GM18498 (cell line): ENCODE data around the gene SMIM7.

Experiments used
- ATAC-seq: cut with Tn5 transposase; IDR thresholded peaks from one replicate; pipeline ENCODE4 v1.9.1; 2021; ENCODE audit warnings: mild to moderate bottlenecking, moderate library complexity; ENCODE audit not compliant: unreplicated experiment

SMIM7 gene

DNA sequence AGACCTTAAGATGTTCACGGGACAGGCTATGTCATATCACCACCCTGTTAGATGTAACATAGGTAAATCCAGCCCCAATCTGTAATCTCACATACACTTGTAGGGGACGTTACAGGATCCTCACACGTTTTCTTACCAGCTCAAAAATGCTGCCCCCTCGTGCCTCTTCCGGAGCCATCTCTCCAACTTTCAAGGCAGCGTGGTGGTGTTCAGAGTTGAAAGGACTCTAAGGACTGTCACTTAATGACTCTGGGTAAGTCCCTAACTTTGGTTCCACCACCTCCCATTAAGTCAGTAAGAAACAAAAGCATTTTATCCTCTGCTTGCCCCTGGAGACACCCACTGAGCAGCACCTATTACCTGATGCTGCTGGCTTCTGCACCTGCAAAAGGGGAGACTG is 36.4 kb downstream of the SMIM7 start:
- no peak for ATAC-seq

DNA sequence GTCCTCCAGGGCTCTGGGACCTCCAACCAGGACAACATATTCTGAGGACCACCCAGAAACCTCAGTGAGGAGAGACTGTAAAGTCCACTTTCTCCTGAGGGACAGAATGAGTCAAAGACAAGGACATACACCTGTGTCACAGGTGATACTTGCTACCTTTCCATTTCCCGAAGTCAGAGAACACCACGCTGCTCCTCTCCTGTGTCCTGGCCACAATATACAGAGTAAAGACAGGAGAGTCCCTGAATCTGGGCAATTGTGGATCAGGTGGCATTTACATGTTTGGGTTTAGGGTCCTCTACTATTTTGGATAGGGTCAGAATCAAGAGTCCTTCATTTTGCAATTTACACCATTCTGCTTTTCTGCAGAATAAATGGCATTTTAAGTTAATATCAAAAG is 36.9 kb downstream of the SMIM7 start:
- ATAC-seq = no peak

DNA sequence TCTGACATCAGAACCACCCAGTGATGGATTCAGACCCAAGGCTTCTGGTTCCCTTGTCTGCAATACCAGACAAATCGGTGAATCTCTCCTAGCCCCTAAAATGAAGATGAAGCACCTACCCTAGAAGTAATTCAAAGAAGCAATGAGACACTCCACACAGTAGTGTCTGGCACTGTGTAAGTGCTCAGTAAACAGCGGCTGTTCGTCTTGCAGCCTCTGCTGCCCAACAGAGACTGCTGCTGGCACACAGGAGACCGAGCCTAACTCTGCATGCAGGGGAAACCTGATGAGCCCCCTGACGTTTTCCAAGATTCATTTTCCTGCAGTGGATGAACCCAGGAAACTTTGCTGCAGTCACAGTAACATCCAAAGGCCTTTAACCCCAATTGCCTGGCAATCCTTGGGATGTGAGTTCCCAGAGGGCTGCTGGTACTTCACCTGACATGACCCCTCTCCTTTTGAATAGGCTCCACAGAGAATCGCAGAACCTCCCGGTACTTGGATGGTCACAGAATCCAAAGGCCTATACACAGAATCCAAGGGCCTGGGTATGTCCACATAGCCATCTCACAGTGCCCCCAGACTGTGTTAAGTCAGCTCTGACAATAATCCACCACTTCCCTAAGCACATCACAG is 38.7 kb downstream of the SMIM7 start:
- no peak for ATAC-seq

DNA sequence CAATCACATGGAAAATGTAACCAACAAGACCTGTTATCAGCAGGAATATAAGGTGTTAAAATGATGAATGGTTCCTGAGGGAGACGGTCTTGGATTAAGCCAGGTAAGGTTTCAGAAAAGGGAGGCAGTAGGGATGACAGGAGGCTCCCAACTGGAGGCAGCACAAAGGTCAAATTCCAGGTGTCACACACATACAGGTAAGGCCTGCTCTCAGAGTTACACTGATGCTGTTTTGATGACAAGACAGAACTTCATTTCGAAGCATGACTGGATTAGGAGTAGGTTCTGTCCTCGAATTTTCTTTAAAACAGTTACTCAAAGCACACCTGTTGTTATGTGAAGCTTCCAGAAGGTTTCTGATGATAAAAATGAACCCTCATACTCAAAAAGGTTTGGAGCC is 39.4 kb downstream of the SMIM7 start:
- ATAC-seq = no peak

DNA sequence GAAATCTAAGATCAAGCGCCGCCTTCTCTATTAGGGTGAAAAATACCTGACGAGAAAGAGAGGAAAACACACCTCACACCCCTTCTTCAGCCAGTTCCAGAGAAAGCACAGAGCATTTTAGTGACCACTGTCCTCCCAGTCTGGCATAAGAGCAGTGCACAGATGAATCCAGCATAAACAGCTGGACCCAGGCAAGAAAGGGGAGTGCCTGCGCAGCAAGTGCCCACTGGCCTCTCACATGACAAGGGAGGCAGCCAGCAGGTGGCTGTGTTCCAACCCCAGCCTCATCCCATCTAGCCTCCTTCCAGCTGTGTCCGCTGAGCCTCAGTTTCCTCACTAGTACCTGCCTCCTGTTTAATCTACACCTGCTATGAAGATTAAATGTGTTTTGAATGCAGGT is 39.9 kb downstream of the SMIM7 start:
- no peak for ATAC-seq

DNA sequence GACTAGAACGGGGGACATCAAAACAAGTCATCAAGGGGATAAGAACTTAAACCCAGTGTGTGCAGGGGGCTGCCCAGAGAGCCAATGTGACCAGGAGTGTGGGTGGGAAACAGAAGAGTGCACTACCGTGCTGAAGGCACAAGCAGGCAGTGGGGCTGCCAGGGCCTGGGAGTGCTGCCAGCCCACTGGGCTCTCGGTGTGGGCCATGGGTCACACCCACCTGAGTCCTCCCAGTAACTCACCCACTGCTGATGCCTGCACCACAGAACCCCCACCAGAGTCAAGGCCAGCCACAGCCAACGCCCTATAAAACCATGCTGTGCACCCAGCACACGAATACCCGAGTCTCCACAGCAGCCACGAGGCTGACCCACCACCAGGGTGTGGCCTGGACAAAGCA is 40.5 kb downstream of the SMIM7 start:
- no peak for ATAC-seq

DNA sequence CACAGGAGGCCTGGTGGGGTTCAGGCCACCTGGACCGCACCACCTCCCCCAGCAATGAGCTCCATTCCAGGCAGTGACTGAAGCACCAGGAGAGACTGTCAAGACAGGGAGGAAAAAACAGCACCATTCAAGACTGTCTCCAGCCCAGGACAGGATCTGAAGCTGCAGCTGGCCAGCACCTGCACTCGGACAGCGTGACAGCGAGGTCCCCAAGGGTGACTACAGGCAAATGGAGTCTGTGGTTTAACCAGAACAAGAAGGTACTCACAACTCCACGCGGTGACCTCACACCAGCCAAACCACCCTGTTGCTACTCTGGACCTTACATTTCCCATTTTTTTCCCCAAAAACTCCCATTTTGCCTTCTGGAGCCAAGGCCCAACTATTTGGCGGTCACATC is 41.7 kb downstream of the SMIM7 start:
- ATAC-seq = no peak

DNA sequence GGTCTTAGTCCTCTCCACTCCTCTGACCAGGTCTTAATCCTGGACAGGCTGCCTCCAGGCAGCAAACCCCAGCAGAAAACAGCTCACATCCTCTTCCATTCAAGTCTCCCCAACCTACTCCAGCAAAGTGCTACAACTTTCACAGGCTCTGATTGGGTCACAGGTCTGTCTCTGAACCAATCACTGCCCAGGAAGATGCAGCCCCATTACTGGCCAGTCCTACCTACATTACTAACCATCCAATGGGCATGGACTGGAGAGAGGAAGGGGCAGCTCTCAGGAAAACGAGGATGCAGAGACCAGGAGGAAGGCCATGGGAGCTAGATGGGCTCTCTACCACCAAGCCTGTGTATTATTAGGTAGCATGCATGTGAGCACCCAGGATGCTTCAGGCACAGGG is 44.1 kb downstream of the SMIM7 start:
- no peak for ATAC-seq

DNA sequence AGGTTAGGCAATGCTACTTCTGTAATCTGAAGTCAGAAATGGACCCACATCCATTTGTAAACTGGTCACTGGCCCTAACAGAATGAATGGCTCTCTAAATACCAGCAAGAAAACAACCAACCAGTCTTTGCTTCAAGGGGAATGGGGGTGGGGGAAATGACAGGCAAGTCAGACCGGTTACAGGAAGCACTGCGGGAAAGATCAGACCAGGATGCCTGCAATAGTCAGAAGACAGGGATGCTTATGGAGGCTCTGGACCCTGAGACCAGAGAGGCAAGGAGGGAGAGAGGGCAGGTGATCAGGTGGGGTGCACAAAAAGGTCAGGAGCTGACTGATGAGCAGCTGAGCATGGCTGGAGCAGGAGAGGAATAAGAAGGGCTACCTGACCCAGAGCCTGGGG is 45.0 kb downstream of the SMIM7 start:
- ATAC-seq = no peak

DNA sequence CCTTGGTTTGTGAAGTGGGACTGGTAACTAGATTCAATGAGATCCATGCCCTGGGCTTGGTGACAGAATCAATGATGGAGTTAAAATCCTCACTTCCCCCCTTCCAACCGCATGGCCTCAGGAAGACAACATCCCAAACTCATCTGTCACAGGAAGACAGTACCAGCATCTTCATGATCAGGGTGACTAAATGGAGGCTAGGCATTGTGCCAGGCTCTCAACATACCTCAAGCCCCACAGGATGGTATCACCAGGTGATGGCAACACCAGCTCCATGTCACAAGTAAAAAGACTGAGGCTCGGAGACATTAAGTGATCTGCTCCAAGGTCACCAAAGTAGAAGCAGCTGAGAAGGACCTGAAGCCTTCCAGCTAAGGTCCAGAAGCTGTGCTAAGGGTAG is 46.1 kb downstream of the SMIM7 start:
- ATAC-seq = no peak

DNA sequence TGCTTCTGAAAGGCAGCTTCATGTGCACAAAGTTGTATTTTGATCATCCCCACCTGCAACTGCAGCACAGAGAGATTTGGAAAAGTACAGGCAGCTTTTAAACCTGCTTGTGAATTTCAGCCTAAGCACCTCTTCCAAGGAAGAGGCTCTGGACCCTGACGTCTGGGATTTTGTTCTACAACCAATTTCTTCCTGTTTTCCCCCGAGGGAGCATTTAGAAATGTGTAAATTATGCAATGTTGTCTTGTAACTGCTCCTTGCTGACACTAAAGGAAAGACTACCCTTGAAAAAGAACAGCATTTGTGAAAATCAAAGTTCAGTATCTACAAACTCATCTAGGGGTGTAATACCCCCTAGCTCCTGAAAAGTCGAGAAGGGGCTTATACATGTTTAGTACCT is 47.3 kb downstream of the SMIM7 start:
- ATAC-seq = no peak

DNA sequence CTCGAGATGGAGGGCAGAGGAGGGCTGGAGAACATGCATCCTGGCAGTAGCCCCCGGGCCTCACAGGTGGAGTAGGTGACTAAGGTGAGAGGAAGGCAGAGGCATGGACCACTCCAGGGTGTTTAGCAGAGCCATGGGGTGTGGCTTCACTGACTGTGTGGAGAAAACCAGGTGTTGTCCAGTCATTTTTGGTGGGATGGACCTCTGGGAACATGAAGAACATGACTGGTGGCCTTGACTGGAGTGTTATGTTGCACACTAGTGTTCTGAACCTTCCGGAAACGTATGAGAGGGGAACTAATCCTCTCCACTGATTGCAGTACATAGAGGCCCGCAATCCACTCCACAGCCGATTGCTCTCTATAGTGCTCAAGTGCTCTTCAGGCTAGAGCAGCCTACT is 48.8 kb downstream of the SMIM7 start:
- no peak for ATAC-seq

DNA sequence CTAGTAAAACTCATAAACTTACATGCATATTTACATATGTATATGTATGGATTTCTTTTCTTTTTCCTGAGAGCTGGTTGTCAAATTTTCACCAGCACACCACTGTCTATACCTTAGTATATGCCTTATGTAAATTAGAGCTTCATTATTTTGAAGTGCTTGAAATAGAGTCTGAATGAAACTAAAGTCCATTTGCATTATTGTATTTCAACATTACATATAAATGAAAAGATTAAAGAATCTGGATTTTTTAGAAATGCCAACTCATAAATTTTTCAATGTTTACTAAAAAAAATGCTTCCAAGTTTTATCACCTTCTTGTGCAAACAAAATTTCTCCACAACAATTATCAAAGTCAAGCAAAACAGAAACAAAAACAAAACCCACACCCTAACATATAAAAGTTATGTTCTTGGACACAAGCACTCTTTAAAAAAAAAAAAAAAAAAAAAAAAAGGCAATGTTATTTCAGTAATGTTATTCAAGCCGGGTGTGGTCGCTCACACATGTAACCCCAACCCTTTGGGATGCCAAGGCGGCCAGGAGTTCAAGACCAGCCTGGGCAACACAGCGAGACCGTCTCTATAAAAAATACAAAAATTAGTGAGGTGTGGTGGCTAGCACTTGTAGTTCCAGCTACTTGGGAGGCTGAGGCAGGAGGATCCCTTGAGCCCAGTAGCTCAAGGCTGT is 50.3 kb downstream of the SMIM7 start:
- no peak for ATAC-seq

DNA sequence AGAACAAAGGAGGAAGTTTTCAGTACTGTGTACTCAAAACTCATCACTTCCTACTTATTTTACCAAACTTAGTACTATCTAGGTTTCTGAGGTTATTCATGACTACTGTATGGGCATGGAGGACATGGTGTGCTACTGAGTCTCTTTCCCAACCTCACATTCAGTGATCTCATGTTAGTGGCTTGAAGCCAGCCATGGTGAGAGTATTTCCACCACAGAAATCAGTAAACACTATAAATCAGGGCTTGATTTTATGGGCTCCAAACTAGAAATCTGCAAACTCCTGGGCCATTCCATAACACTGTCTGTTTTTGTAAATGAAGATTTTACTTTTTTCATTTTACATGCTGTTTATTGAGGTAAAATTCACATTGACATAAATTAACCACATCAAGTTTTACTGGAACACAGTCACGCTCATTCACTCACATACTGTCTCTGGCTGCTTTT is 51.6 kb downstream of the SMIM7 start:
- no peak for ATAC-seq

DNA sequence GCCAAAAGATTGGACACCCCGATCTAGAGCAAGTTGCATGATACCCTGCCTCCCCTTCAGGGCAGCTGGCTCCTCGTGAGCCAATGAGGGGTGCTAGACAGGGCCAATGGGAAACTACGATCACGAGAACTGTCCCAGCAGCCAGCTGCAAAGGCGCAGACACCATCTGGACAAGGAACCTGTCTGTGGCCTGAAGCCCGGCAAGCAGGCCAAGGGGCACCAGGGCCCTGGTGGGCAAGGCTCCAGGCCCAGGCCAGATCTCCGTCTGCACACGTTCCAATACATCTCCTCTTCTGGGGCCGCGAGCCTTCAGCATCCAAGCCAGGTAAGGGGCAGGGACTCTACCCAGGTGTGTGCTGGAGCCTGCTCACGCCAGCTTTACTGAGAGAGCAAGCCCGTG is 52.1 kb downstream of the SMIM7 start:
- ATAC-seq = no peak

DNA sequence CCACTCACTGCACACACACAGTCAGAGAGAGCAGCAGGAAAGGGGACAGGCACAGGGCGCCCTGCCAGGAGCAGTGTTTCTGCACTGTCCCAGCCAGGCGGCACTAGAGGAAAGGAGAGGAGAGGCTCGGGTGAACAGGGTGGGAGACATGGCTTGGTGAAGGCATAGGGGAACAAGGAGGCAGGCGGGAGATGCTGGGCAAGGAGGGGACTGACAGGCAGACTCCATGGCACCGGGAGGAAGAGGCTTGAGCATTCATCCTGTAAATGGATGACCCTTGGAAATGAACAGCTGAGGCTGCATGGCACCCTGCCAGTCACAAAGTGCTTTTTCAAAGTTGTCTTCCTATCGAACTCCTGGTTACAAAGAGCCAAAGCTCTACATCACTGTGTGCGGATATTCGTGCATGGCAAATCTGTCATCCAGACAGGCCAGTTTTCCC is 54.4 kb downstream of the SMIM7 start:
- no peak for ATAC-seq

DNA sequence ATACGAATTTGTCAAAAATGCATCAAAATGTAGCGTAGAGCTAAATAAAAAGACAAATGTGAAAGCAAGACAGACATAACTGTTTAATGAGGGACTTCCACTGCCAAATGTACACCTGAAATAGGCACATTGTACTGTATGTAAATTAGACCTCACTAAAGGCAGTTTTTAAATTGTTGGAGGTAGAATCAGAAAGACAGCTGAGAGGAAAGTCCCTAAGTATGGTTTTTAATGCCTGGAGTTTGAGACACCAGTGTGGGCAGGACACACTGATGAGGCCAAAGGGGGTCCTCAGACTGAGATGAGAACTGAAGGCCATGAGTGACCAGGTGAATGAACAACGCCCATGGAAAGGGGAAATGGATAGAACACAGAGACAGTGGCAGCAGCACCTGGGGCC is 54.8 kb downstream of the SMIM7 start:
- ATAC-seq = no peak

DNA sequence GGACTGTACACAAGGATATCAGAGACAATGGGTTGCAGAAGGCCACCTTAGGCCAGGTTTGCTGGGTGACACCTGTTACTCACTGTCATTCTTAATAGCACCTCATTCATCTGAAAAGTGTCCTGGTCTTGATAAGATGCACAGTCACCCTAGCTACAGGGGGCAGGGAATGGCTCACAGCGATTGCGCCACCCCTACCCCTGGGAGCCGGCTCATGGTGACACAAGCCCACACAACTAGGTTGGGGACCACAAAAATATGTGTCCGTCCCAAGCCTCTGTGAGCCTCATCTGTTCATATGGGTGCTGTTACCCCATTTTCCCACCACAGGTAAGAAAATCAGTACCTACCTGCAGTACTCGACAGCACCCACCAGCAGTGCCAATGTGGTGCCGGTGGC is 55.3 kb downstream of the SMIM7 start:
- no peak for ATAC-seq

DNA sequence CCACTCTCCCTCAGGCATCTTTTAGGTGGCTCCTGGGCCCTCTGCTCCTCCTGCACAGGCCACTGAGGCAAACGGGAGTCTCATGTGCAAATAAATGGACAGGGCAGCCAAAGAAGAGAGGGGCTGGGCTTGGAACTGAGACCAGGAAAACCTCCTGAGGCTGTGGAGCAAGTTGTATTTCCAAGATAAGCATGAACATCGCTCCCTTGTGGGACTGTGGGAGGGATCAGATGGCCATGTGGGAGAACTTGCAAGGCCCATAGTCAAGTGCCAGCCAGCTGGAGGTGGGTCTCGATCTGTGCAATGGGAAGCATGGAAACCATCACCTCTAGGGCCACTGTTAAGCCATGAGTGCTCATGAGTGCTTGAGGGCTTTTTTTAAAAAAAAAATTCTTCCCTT is 56.9 kb downstream of the SMIM7 start:
- ATAC-seq = no peak

DNA sequence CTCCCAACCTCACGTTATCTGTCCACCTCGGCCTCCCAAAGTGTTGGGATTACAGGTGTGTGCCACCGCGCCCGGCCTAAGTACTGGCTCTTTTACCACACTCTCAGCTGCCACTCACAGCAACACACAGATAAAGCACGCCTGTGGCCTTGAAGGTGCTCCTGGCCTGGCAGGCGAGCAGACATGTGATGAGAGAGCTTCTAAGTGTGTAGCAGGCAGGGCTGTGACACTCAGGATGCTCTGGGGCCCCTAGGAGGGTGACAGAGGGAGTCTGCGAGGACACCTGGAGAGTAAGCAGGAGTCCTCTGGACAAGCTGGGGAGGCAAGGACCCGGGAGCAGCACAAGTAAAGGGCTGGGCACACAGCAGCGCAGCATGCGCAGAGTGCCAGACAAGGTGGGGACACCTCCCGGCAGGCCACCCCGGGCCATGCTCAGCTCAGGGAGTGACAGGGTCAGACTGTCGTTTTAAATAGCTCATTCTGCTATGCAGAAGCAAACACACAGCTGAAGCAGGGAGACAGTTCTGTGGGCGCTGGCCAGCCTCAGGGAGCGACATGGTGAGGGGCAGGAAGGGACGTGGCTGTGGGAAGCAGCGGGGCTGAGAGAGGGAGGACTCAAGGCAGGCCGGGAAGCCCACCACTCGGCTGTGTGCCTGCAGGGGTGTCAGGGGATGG is 58.4 kb downstream of the SMIM7 start:
- ATAC-seq = no peak

DNA sequence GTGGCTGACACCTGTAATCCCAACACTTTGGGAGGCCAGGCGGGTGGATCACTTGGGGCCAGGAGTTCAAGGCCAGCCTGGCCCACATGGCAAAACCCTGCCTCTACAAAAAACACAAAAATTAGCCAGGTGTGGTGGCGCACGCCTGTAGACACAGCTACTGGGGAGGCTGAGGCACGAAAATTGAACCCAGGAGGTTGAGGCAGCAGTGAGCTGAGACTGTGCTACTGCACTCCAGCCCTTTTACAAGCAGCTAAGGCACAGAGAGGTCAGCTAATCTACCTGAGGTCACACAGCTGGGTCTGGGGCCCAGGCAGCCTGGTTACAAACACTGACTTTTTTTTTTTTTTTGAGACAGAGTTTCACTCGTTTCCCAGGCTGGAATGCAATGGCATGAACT is 59.1 kb downstream of the SMIM7 start:
- no peak for ATAC-seq

DNA sequence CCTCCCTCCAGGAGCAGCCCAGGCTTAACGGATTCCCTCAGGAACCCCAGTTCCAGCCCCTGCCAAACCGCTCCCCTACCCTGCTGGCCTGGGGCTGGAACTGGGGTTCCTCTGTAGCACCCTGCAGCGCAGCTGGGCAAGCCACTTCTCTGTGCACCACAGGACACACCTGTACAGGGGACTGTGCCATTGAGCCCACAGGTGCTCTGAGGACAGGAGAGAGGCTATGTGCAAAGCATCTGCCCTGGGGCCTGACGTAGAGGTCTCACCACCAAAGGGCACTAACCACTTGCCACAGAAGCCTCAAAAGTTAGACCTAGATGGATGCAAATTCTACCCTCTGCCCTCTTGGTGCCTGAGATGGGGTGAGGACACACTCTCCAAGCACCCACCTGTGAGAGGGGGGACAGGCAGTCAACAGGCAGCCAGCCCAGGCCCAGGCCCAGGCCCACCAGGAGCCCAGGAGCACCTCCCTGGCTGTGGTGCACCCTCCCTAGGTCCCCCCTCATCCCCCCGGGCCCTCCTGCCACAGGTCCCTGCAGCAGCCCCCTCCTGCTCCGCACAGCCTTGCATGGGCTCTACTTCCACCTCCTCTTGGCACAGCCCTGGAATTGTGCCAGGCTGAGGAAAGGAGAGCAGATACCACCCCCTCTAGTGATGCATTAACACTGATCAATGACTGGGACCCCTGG is 60.1 kb downstream of the SMIM7 start:
- no peak for ATAC-seq
